Stimulated activated naive CD4-positive, alpha-beta T cell treated with Interleukin-2 at 50 U/mL for 16 hours (primary cell): ENCODE data around the gene MYO5B.

Source experiments
- DNase-seq: peaks from one replicate; lab custom pipeline; 2025; lab: John Stamatoyannopoulos, UW

MYO5B gene

GRCh38 chr18:49967636-49968313 is 227.2 kb downstream of the MYO5B start:
- no peak for DNase-seq

- DNase-seq = no peak
Observed at GRCh38 chr18:49967171-49967570, 227.8 kb downstream of the MYO5B start.

GRCh38 chr18:49966090-49966489 is 228.9 kb downstream of the MYO5B start:
- no peak for DNase-seq

DNA sequence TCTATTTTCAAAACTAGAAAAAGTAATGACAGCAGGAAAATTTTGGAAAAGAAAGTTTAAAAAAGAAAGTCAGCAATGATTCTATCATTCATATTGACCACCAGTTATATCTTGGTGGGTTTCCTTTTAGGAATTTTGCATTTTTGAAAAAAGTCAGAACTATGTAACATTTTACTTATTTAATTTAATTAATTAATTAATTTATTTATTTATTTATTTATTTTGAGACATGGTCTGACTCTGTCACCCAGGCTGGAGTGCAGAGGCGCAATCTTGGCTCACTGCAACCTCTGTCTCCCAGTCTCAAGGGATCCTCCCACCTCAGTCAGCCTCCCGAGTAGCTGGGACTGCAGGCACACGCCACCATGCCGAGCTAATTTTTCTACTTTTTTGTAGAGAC is 231.7 kb downstream of the MYO5B start:
- no peak for DNase-seq

GRCh38 chr18:49961271-49961670 is 233.7 kb downstream of the MYO5B start:
- DNase-seq = no peak

DNA sequence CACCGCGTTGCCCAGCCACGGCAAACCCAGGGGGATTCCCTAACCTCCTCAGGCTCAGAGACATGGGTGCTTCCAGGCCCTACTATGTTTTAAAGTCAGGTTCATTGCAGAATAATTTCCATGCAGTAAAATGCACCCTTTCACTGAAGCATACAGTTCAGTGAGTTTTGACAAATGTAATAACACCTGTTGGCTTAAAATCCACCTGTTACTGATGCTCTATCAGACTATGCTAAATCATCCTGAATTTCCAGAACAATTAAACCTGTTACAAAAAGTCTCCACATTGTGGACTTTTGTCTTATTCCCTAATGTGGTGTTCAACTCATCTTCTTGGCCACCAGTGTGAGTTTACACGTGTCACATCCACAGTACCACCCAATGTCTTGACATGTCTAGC is 234.6 kb downstream of the MYO5B start:
- no peak for DNase-seq

GRCh38 chr18:49959176-49959575 is 235.8 kb downstream of the MYO5B start:
- no peak for DNase-seq

DNA sequence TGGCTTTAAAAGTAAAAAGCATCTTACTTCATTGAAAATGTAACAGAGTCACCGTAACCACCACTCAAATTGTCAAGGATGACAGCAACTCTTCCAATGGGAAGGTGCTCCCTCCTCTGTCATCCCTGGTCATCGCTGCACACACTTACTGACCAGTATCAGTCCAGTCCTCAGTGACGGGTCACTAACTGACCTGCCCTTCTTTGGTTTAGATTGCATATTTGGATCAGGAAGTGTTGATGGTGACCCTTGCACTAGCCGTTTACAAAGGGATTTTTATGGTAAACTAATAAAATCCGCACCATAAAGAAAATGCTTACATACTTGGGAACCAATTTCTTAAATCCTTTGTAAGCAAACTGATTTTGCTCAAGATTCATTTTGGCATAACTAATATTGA is 239.7 kb downstream of the MYO5B start:
- DNase-seq = no peak

- no peak for DNase-seq
Observed at GRCh38 chr18:49953391-49953790, 241.6 kb downstream of the MYO5B start.

DNA sequence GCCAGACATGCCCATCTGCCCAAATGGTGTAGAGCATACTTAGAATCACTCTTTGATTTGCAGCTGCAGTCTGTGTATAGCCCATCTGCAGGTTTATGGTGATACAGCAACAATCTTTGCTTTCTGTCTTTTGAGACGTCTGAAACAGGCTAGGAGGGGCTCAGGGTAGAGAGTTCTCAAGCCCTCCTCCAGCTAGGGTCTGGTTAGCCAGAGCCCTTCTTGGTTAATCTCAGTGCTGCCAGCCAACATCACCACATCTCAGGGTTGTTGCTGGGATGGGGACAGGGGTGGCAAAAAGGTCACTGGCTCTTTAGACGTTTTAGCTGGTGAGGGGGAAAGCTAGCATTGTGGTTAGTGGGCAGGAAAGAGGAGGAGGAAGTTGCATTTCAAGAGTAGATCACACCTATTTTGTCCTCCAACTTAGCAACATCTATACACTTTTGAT is 245.0 kb downstream of the MYO5B start:
- DNase-seq = no peak

DNA sequence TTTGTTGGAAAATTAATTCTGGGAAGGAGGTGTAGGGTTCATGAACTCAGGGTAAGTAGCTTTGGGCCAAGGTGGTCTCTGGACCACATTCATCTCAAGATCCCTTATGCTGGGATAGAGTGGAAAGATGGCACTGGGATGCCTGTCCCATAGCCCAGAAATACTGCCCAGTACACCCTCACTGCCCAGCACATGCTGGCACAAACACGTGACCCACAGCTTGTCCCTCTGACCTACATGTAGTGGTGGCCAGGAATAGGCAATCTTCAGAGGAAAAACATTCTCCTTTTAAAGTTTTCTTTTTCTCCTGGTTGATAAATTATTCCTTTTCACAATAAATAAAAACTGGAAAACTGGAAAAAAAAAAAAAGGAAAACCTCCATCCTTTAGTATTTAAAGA is 246.0 kb downstream of the MYO5B start:
- DNase-seq = no peak

GRCh38 chr18:49944663-49945062 is 250.3 kb downstream of the MYO5B start:
- no peak for DNase-seq

DNA sequence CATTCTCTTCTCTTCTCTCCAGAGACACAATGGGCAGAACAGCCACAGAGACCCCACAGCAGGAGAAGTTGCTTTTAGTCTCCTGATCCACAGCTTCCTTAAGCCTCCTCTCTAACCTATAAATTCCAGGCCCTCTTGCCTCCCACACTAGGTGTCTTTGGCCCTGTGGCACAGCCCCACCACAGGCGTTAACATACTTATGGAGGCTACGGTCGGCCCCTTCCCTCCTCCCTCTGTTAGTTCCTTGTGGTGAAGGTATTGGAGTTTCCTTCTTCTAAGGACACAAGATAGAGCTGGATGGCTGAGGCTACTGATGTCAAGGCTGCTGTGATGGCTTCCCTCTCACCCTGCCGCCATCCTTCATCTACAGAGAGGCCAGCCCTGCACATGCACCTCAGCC is 258.1 kb downstream of the MYO5B start:
- no peak for DNase-seq

DNA sequence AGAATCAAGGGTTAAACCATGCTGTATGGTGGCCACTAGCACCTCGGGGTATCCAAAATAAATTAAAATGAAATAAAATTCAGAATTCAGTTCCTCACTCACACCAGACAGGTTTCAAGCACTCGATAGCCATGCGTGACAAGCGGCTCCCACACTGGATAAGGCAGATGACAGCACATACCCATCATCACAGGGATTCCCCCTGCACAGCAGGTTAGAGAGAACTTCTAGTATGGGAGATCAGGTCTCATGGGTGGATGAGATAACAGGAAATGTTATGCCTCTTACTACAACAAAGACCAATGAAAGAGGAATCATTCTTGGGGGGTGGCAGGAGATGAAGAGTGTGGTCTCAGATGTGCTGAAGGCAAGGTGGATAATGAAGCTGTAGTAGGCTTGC is 259.7 kb downstream of the MYO5B start:
- no peak for DNase-seq

DNA sequence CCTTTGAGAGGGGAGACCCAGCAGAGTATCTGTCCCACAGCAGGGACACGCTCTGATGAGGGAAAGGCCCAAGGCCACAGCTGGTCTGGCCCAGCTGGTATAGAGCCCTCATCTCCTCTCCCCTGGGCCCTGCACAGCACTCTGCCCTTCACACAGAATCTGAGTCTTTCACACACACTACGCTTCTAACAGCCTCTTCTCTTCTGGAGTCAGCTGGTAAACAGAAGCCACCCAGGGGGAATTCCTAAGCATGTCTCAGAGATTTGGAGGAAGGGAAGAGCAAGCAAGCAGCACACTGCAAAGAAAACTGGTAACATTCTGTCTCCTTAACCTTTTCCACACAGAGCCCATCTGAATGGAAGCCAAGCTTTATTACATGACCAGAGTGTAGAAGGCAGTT is 260.5 kb downstream of the MYO5B start:
- no peak for DNase-seq

DNA sequence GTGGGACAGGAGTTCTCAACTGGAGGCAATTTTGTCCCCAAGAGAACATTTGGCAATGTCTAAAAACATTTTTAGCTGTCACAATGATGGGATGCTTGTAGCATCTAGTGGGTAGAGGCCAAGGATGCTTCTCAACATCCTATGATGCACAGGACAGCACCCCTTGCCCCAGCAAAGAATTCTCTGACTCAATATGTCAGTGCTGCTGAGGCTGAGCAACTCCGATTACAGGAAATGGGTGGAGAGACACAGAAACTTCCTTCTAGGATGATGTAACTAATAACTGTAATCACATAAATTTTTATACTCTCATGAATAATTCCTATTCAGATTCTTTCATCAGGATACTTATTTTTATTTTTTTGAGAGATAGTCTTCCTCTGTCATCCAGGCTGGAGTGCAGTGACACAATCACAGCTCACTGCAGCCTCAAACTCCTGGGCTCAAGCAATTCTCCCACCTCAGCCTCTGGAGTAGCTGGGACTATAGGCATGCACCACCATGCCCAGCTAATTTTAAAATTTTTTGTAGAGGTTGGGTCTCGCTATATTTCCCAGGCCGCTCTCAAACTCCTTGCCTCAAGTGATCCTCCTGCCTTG is 261.3 kb downstream of the MYO5B start:
- DNase-seq = no peak

DNA sequence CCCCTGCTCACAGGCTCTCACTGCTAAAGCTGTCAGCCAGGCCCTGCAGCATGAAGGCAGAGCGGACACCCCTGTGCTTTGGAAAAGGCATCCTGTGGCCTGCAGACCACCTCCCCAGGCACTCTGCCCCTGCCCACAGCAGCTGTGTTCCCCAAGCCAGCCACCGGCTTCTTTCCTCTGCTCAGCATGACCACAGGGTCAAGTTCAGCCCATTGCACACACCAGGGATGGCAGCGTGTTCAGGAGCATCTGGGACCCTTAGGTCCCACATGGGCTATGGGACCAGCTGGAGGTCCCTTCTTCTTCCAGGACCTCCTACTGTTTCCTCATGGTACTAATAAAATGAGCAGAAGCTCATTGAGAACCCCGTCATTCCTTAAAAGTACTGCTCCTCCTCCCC is 263.2 kb downstream of the MYO5B start:
- no peak for DNase-seq

DNA sequence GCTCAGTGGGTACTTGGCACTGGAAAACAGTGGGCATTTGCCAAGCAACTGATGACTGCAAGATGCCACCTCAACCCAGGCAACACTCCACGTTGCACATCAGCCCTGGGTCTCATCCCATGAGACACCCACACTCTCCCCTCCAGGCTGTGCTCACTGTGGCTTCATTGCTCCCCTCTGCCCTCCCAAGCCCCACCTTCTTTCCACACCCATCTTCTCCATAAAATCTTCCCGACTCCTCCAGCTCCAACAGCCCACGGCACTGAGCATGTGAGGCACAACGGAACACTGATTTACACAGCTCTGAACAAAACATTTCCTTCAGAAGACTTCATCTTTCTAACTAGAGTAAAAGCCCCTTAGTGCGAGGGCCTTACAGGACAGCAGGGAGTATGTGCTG is 263.8 kb downstream of the MYO5B start:
- DNase-seq = no peak

DNA sequence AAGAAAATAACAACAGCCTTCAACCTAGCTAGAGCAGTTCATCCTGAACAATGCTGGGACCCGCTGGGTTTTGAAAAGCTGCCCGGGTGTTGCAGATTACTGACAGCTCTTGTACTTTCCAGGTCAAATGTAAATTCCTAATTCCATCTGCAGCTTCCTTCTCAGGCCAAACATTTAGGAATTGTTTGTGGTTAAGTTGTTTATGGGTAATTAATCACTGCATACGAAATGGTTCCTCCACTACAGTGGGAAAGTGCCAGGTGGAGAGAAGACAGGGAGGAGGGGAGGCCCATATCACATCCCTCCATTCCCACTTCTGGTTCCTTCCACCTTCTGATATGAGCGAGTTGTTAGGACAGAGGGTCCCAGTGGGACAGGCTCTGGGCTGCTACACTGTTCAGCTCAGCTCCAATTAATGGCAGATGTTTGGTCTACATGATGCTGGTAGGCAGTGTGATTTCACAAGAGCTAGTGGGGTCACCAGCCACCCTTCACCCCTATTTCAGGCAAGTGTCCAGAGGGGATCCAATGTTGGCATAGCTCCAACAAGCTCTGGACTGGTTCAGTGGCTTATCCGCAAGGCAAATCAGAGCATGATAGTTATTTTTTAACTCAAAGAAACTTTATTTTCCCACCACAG is 268.7 kb downstream of the MYO5B start:
- no peak for DNase-seq

DNA sequence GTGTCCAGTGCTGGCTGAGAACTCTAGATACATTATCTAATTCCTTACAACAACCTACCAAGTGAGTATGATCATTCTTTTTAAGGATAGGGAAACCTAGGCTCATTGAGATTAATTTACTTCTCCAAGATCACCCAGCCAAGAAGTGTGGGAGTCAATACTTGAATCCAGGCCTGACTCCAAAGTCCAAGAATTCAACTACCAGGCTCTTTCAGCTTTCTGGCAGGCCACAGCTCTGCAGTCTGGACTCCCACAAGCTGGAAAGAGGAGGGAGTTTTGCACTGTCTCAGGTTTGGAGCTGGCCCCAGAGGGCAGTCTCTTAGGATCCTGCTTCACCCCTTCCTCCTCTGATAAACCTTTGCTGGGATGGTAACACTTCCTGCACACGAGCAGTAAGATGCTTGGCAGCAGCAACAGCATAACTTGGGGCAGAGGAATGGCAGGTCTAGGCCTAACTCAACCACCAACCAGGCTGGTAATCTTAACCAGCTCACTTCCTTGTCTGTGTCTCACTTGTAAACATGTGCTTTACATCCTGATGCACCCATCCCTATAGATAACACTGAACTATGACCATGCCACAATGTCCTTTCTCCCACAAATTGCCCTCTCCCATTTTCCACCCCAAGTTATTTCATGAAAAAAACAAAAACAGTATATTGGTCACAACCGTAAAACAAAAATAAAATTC is 270.5 kb downstream of the MYO5B start:
- no peak for DNase-seq

DNA sequence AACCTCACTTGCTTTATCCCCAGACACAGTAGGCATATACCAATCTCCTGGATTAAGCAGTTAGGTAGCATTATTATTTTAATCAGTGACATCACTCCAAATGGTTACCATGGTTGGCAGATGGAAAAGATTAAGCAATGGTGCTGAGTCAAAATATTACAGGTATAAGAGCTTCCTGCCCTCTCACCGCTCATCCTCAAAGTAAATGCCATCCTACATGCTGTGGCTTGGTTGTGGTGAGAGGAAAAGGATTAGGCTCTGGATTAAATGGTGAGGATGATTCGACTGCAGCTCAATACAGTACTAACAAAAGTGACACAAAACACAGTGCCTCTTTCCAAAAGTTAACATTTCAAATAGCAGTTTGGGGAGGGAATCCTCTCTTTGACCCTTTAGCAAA is 272.7 kb downstream of the MYO5B start:
- no peak for DNase-seq

GRCh38 chr18:49921318-49921985 is 273.5 kb downstream of the MYO5B start:
- DNase-seq = no peak
